Osteocyte (in vitro differentiated cells): ENCODE results near the gene GPR35. TPM values are rescaled to one million over a fixed set of nuclear protein-coding genes. Genes with fewer than 3 reads are reported as not detected.

Experiments used
- DNase-seq: peaks from one replicate; pipeline ENCODE4 v3.0.0; 2021; ENCODE audit warnings: mixed read lengths; ENCODE audit not compliant: unreplicated experiment; ENCODE audit errors: extremely low spot score
- H3K27ac Mint-ChIP-seq: one replicate; pipeline ENCODE4 v1.8.0; 2021; ENCODE audit warnings: mild to moderate bottlenecking, mixed read lengths; ENCODE audit not compliant: unreplicated experiment
- H3K27me3 Mint-ChIP-seq: one replicate; pipeline ENCODE4 v1.8.0; 2021; ENCODE audit warnings: mixed read lengths; ENCODE audit not compliant: unreplicated experiment
- H3K36me3 Mint-ChIP-seq: one replicate; pipeline ENCODE4 v1.8.0; 2021; ENCODE audit warnings: mixed read lengths; ENCODE audit not compliant: unreplicated experiment
- H3K4me1 Mint-ChIP-seq: one replicate; pipeline ENCODE4 v1.8.0; 2021; ENCODE audit warnings: mixed read lengths; ENCODE audit not compliant: unreplicated experiment
- H3K4me3 Mint-ChIP-seq: one replicate; pipeline ENCODE4 v1.8.0; 2021; ENCODE audit warnings: mild to moderate bottlenecking, moderate library complexity, mixed read lengths; ENCODE audit not compliant: unreplicated experiment
- H3K9me3 Mint-ChIP-seq: one replicate; pipeline ENCODE4 v1.8.0; 2021; ENCODE audit warnings: mixed read lengths; ENCODE audit not compliant: unreplicated experiment
- CTCF ChIP-seq: fragments of 200-600 bp; sonication (generic); IDR thresholded peaks from 2 replicates; pipeline ENCODE4 v1.5.0; 2021; ENCODE audit warnings: antibody characterized with exemption, mild to moderate bottlenecking, moderate library complexity
- total RNA-seq: library from RNA; stranded (reverse); gene quantifications from 2 replicates; pipeline ENCODE4 v1.2.1, GENCODE V29; 2021

The GPR35 gene
- total RNA-seq, 1 donor from 2014 or later, result 3.6 TPM

GRCh38 chr2:240605867-240606743 lies 19.2 kb upstream of the GPR35 start:
- Mint-ChIP-seq H3K36me3 (no peaks in the 10 kb centered on the region), H3K27me3 (no peaks in the 10 kb centered on the region), H3K27ac (no peak overlapping the region), H3K4me3 (no peak overlapping the region), H3K4me1 (peaks cover 5% of the 10 kb centered on the region), H3K9me3 (no peaks in the 10 kb centered on the region)
- DNase-seq, result no peak
- TF ChIP-seq CTCF, result no peak

GRCh38 chr2:240611601-240612210 lies 13.6 kb upstream of the GPR35 start:
- Mint-ChIP-seq H3K9me3 (no peaks in the 10 kb centered on the region), H3K4me1 (no peaks in the 10 kb centered on the region), H3K4me3 (no peak overlapping the region), H3K36me3 (peaks cover 11% of the 10 kb centered on the region), H3K27ac (no peak overlapping the region), H3K27me3 (no peaks in the 10 kb centered on the region)
- no peak for TF ChIP-seq CTCF
- no peak for DNase-seq

GRCh38 chr2:240613781-240614180 lies 11.5 kb upstream of the GPR35 start:
- DNase-seq, result no peak
- H3K9me3 Mint-ChIP-seq, result peaks cover 5% of the 10 kb centered on the region
- H3K27ac Mint-ChIP-seq, result no peak overlapping the region

GRCh38 chr2:240614391-240614790 lies 10.9 kb upstream of the GPR35 start:
- Mint-ChIP-seq H3K9me3 (peaks cover 5% of the 10 kb centered on the region), H3K27ac (no peak overlapping the region), H3K4me1 (no peaks in the 10 kb centered on the region), H3K4me3 (no peak overlapping the region), H3K27me3 (no peaks in the 10 kb centered on the region), H3K36me3 (peaks cover 16% of the 10 kb centered on the region)
- no peak for DNase-seq
- TF ChIP-seq CTCF, result no peak

More at GRCh38 chr2:240613781-240614180, 11.5 kb upstream of the GPR35 start:
- Mint-ChIP-seq H3K4me1 (no peaks in the 10 kb centered on the region), H3K27me3 (no peaks in the 10 kb centered on the region), H3K36me3 (peaks cover 16% of the 10 kb centered on the region), H3K4me3 (no peak overlapping the region)
- TF ChIP-seq CTCF, result no peak

GRCh38 chr2:240615396-240615795 lies 9.9 kb upstream of the GPR35 start:
- TF ChIP-seq CTCF, result no peak
- Mint-ChIP-seq H3K9me3 (peaks cover 5% of the 10 kb centered on the region), H3K4me3 (no peak overlapping the region), H3K27ac (no peak overlapping the region), H3K27me3 (no peaks in the 10 kb centered on the region), H3K36me3 (peaks cover 16% of the 10 kb centered on the region), H3K4me1 (no peaks in the 10 kb centered on the region)
- no peak for DNase-seq
